Osteoblast (primary cell): ENCODE measurements around the gene MAS1. TPM values are rescaled to one million over a fixed set of nuclear protein-coding genes. Genes with fewer than 3 reads are reported as not detected.

ENCODE experiments used
- DNase-seq: peaks from one replicate; pipeline ENCODE4 v3.0.0; 2011; ENCODE audit warnings: low spot score, mixed read lengths; ENCODE audit not compliant: insufficient read length; ENCODE audit errors: missing footprints
- H2AFZ ChIP-seq: 2 replicates; pipeline ENCODE4 v1.6.0; 2011; ENCODE audit warnings: mild to moderate bottlenecking, low read length
- H3K27ac ChIP-seq: 2 replicates; pipeline ENCODE4 v1.5.1; 2011; ENCODE audit warnings: mild to moderate bottlenecking, low read depth, low read length, moderate library complexity
- H3K27me3 ChIP-seq: 2 replicates; pipeline ENCODE4 v1.6.0; 2012; ENCODE audit warnings: mild to moderate bottlenecking, control low read depth, inconsistent platforms, low read length, moderate library complexity; ENCODE audit not compliant: insufficient read depth
- H3K36me3 ChIP-seq: 2 replicates; pipeline ENCODE4 v1.5.1; 2011; ENCODE audit warnings: mild to moderate bottlenecking, low read length, control low read depth, moderate library complexity; ENCODE audit not compliant: insufficient read depth
- H3K4me1 ChIP-seq: 2 replicates; pipeline ENCODE4 v1.5.1; 2011; ENCODE audit warnings: mild to moderate bottlenecking, low read length, control low read depth, moderate library complexity; ENCODE audit not compliant: insufficient read depth
- H3K4me2 ChIP-seq: 2 replicates; pipeline ENCODE4 v1.6.0; 2011; ENCODE audit warnings: mild to moderate bottlenecking, low read length; ENCODE audit not compliant: insufficient read depth
- H3K4me3 ChIP-seq: fragments of 200-600 bp; sonication (generic); 3 replicates; pipeline ENCODE4 v1.5.1; 2012; ENCODE audit warnings: mild to moderate bottlenecking, low read length, inconsistent platforms; ENCODE audit not compliant: insufficient read depth
- H3K79me2 ChIP-seq: 2 replicates; pipeline ENCODE4 v1.6.0; 2012; ENCODE audit warnings: mild to moderate bottlenecking, low read length, control low read depth, inconsistent platforms; ENCODE audit not compliant: insufficient read depth
- H3K9me3 ChIP-seq: 2 replicates; pipeline ENCODE4 v1.5.1; 2011; ENCODE audit warnings: low read depth, low read length, control low read depth
- H4K20me1 ChIP-seq: 2 replicates; pipeline ENCODE4 v1.6.0; 2012; ENCODE audit warnings: mild to moderate bottlenecking, low read length, control low read depth; ENCODE audit not compliant: insufficient read depth
- CTCF ChIP-seq: IDR thresholded peaks from 2 replicates; pipeline ENCODE4 v1.5.1; 2011; ENCODE audit warnings: mild to moderate bottlenecking, low read depth, low read length, moderate library complexity; ENCODE audit errors: extremely low read depth
- total RNA-seq: library from RNA; depleted of rRNA; stranded (reverse); fragments of >200 nt; gene quantifications from 2 replicates; pipeline ENCODE4 v1.2.3, GENCODE V29; 2012

MAS1 gene
- total RNA-seq, 1 donor: under 0.01 TPM

GRCh38 chr6:159875194-159875593 lies 15.6 kb upstream of the MAS1 start:
- H3K27ac ChIP-seq: no peak overlapping the region
- no peaks in the 10 kb centered on the region for H3K4me1 ChIP-seq
- no peaks in the 10 kb centered on the region for H3K27me3 ChIP-seq
- no peak for TF ChIP-seq CTCF
- no peak overlapping the region for H2AFZ ChIP-seq
- H3K79me2 ChIP-seq: no peaks in the 10 kb centered on the region
- no peak overlapping the region for H3K4me3 ChIP-seq
- DNase-seq: no peak
- H3K36me3 ChIP-seq: no peaks in the 10 kb centered on the region
- no peaks in the 10 kb centered on the region for H4K20me1 ChIP-seq
- no peaks in the 10 kb centered on the region for H3K9me3 ChIP-seq
- no peak overlapping the region for H3K4me2 ChIP-seq

GRCh38 chr6:159876242-159876641 lies 14.5 kb upstream of the MAS1 start:
- H3K4me3 ChIP-seq: no peak overlapping the region
- no peak overlapping the region for H2AFZ ChIP-seq
- no peak for DNase-seq
- no peaks in the 10 kb centered on the region for H3K4me1 ChIP-seq
- peaks cover 3% of the 10 kb centered on the region for H3K27me3 ChIP-seq
- H3K36me3 ChIP-seq: no peaks in the 10 kb centered on the region
- H3K9me3 ChIP-seq: no peaks in the 10 kb centered on the region
- no peak overlapping the region for H3K27ac ChIP-seq
- H3K79me2 ChIP-seq: no peaks in the 10 kb centered on the region
- H4K20me1 ChIP-seq: no peaks in the 10 kb centered on the region
- no peak for TF ChIP-seq CTCF
- H3K4me2 ChIP-seq: no peak overlapping the region

GRCh38 chr6:159877256-159877808 lies 13.5 kb upstream of the MAS1 start:
- H3K79me2 ChIP-seq: no peaks in the 10 kb centered on the region
- no peak for DNase-seq
- no peak overlapping the region for H3K4me3 ChIP-seq
- H3K9me3 ChIP-seq: no peaks in the 10 kb centered on the region
- no peaks in the 10 kb centered on the region for H3K36me3 ChIP-seq
- no peak overlapping the region for H2AFZ ChIP-seq
- H4K20me1 ChIP-seq: no peaks in the 10 kb centered on the region
- no peak overlapping the region for H3K27ac ChIP-seq
- H3K4me1 ChIP-seq: no peaks in the 10 kb centered on the region
- peaks cover 5% of the 10 kb centered on the region for H3K27me3 ChIP-seq
- TF ChIP-seq CTCF: no peak
- no peak overlapping the region for H3K4me2 ChIP-seq

GRCh38 chr6:159878341-159878740 lies 12.4 kb upstream of the MAS1 start:
- Histone ChIP-seq H3K79me2 (no peaks in the 10 kb centered on the region), H3K4me1 (no peaks in the 10 kb centered on the region), H2AFZ (no peak overlapping the region), H3K4me3 (no peak overlapping the region), H3K27ac (no peak overlapping the region), H3K9me3 (no peaks in the 10 kb centered on the region), H4K20me1 (no peaks in the 10 kb centered on the region), H3K4me2 (no peak overlapping the region), H3K36me3 (no peaks in the 10 kb centered on the region), H3K27me3 (peaks cover 5% of the 10 kb centered on the region)
- TF ChIP-seq CTCF: no peak
- DNase-seq: no peak
